Measurements from ENCODE around the gene NMNAT2. TPM values are rescaled to one million over a fixed set of nuclear protein-coding genes. Genes with fewer than 3 reads are reported as not detected.

The NMNAT2 gene
- total and polyA plus RNA-seq, 4 experiments from 2014 or later = not detected

GRCh38 chr1:183279835-183280234 is 138.3 kb downstream of the NMNAT2 start:
- no peak overlapping the region for H3K4me3 ChIP-seq (ENCODE audit: low read length in 2 of 2)
- H3K27ac ChIP-seq (ENCODE audit: low read depth, low read length) = no peak overlapping the region
- no peaks in the 10 kb centered on the region for H3K4me1 ChIP-seq (ENCODE audit: insufficient read depth, low read length)
- POLR2A ChIA-PET (ENCODE audit: partially characterized antibody) = no interaction called here
- no peaks in the 10 kb centered on the region for H3K9me3 Mint-ChIP-seq
- H3K4me3 Mint-ChIP-seq = no peak overlapping the region
- CTCF ChIA-PET (ENCODE audit: partially characterized antibody) = interaction anchor here (1.8 kb wide), 1 partner anchor 405 kb away, joined by 6 read pairs; no protein-coding TSS in a partner anchor
- no peaks in the 10 kb centered on the region for H3K4me1 Mint-ChIP-seq
- DNase-seq = no peak
- no peaks in the 10 kb centered on the region for H3K36me3 ChIP-seq (ENCODE audit: insufficient read depth, low read length)
- no peak overlapping the region for H3K27ac Mint-ChIP-seq
- H3K36me3 Mint-ChIP-seq = no peaks in the 10 kb centered on the region
- no peaks in the 10 kb centered on the region for H3K9me3 ChIP-seq (ENCODE audit: control insufficient read depth in 1 of 2, low read length in 2 of 2)
- intact Hi-C loops (cut with micrococcal nuclease) = no loop called here
- H3K27me3 ChIP-seq (ENCODE audit: insufficient read depth, low read length) = peaks cover 4% of the 10 kb centered on the region
- H3K27me3 Mint-ChIP-seq = peaks cover 2 to 11% of the 10 kb centered on the region in 2 donors

GRCh38 chr1:183278739-183279591 is 139.2 kb downstream of the NMNAT2 start:
- H3K27me3 ChIP-seq (ENCODE audit: insufficient read depth, low read length) = peaks cover 4% of the 10 kb centered on the region
- H3K4me3 ChIP-seq (ENCODE audit: low read length in 2 of 2) = no peak overlapping the region
- Mint-ChIP-seq H3K27me3 (peaks cover 2 to 8% of the 10 kb centered on the region in 2 donors), H3K9me3 (no peaks in the 10 kb centered on the region), H3K4me1 (no peaks in the 10 kb centered on the region), H3K27ac (peak overlapping the region in 2 of 7 donors; percentile 23 to 50), H3K4me3 (no peak overlapping the region), H3K36me3 (no peaks in the 10 kb centered on the region)
- POLR2A ChIA-PET (ENCODE audit: partially characterized antibody) = no interaction called here
- H3K9me3 ChIP-seq (ENCODE audit: control insufficient read depth in 1 of 2, low read length in 2 of 2) = no peaks in the 10 kb centered on the region
- H3K27ac ChIP-seq (ENCODE audit: low read depth, low read length) = no peak overlapping the region
- no peaks in the 10 kb centered on the region for H3K36me3 ChIP-seq (ENCODE audit: insufficient read depth, low read length)
- no peak for DNase-seq
- intact Hi-C loops (cut with micrococcal nuclease) = no loop called here
- CTCF ChIA-PET (ENCODE audit: partially characterized antibody) = interaction anchor here (1.3 to 1.8 kb wide), 2 partner anchors 12 to 406 kb away, joined by 3 to 6 read pairs; no protein-coding TSS in a partner anchor
- no peaks in the 10 kb centered on the region for H3K4me1 ChIP-seq (ENCODE audit: insufficient read depth, low read length)

- CTCF ChIA-PET (ENCODE audit: partially characterized antibody) = interaction anchor here (0.9 to 1.3 kb wide), 2 partner anchors 13 to 407 kb away, joined by 3 to 5 read pairs; no protein-coding TSS in a partner anchor
- no peaks in the 10 kb centered on the region for H3K9me3 Mint-ChIP-seq
- Histone ChIP-seq H3K9me3 (ENCODE audit: control insufficient read depth in 1 of 2, low read length in 2 of 2) (no peaks in the 10 kb centered on the region), H3K27me3 (ENCODE audit: insufficient read depth, low read length) (peaks cover 4% of the 10 kb centered on the region), H3K27ac (ENCODE audit: low read depth, low read length) (no peak overlapping the region), H3K4me1 (ENCODE audit: insufficient read depth, low read length) (no peaks in the 10 kb centered on the region), H3K4me3 (ENCODE audit: low read length in 2 of 2) (no peak overlapping the region), H3K36me3 (ENCODE audit: insufficient read depth, low read length) (no peaks in the 10 kb centered on the region)
- H3K4me1 Mint-ChIP-seq = no peaks in the 10 kb centered on the region
- H3K27ac Mint-ChIP-seq = no peak overlapping the region
- H3K27me3 Mint-ChIP-seq = peaks cover 2 to 4% of the 10 kb centered on the region in 2 donors
- H3K36me3 Mint-ChIP-seq = no peaks in the 10 kb centered on the region
- intact Hi-C loops (cut with micrococcal nuclease) = no loop called here
- no peak overlapping the region for H3K4me3 Mint-ChIP-seq
- POLR2A ChIA-PET (ENCODE audit: partially characterized antibody) = no interaction called here
- DNase-seq = no peak
These were observed 140.1 kb downstream of the NMNAT2 start for GRCh38 chr1:183277821-183278738.

GRCh38 chr1:183276386-183277080 is 141.6 kb downstream of the NMNAT2 start:
- no peaks in the 10 kb centered on the region for H3K36me3 ChIP-seq (ENCODE audit: insufficient read depth, low read length)
- no peaks in the 10 kb centered on the region for H3K4me1 Mint-ChIP-seq
- no peak overlapping the region for H3K4me3 Mint-ChIP-seq
- H3K27me3 ChIP-seq (ENCODE audit: insufficient read depth, low read length) = peaks cover 3% of the 10 kb centered on the region
- ChIA-PET POLR2A (ENCODE audit: partially characterized antibody) (no interaction called here), CTCF (ENCODE audit: partially characterized antibody) (interaction anchor here (1.0 to 1.2 kb wide), 3 partner anchors 9 to 346 kb away, joined by 3 to 4 read pairs (median 3); no protein-coding TSS in a partner anchor)
- intact Hi-C loops (cut with micrococcal nuclease) = no loop called here
- H3K9me3 ChIP-seq (ENCODE audit: control insufficient read depth in 1 of 2, low read length in 2 of 2) = no peaks in the 10 kb centered on the region
- no peaks in the 10 kb centered on the region for H3K36me3 Mint-ChIP-seq
- H3K4me3 ChIP-seq (ENCODE audit: low read length in 2 of 2) = no peak overlapping the region
- H3K27ac Mint-ChIP-seq = no peak overlapping the region
- H3K27me3 Mint-ChIP-seq = peaks cover 2 to 6% of the 10 kb centered on the region in 2 donors
- H3K4me1 ChIP-seq (ENCODE audit: insufficient read depth, low read length) = no peaks in the 10 kb centered on the region
- H3K27ac ChIP-seq (ENCODE audit: low read depth, low read length) = no peak overlapping the region
- H3K9me3 Mint-ChIP-seq = no peaks in the 10 kb centered on the region
- no peak for DNase-seq

- H3K4me3 ChIP-seq (ENCODE audit: low read length in 2 of 2) = no peak overlapping the region
- no peaks in the 10 kb centered on the region for H3K36me3 ChIP-seq (ENCODE audit: insufficient read depth, low read length)
- peaks cover 3% of the 10 kb centered on the region for H3K27me3 ChIP-seq (ENCODE audit: insufficient read depth, low read length)
- H3K4me1 ChIP-seq (ENCODE audit: insufficient read depth, low read length) = no peaks in the 10 kb centered on the region
- H3K9me3 ChIP-seq (ENCODE audit: control insufficient read depth in 1 of 2, low read length in 2 of 2) = no peaks in the 10 kb centered on the region
- H3K36me3 Mint-ChIP-seq = no peaks in the 10 kb centered on the region
- CTCF ChIA-PET (ENCODE audit: partially characterized antibody) = interaction anchor here (1.0 kb wide), 1 partner anchor 10 kb away, joined by 3 read pairs; no protein-coding TSS in a partner anchor
- intact Hi-C loops (cut with micrococcal nuclease) = no loop called here
- no peak for DNase-seq
- H3K27ac ChIP-seq (ENCODE audit: low read depth, low read length) = no peak overlapping the region
- peaks cover 0 to 4% of the 10 kb centered on the region in 2 donors for H3K27me3 Mint-ChIP-seq
- POLR2A ChIA-PET (ENCODE audit: partially characterized antibody) = no interaction called here
- no peaks in the 10 kb centered on the region for H3K9me3 Mint-ChIP-seq
- no peak overlapping the region for H3K27ac Mint-ChIP-seq
- H3K4me3 Mint-ChIP-seq = no peak overlapping the region
- no peaks in the 10 kb centered on the region for H3K4me1 Mint-ChIP-seq
These were observed 142.9 kb downstream of the NMNAT2 start for GRCh38 chr1:183275322-183275721.

- no peak overlapping the region for H3K4me3 Mint-ChIP-seq
- H3K27ac ChIP-seq (ENCODE audit: low read depth, low read length) = no peak overlapping the region
- intact Hi-C loops (cut with micrococcal nuclease) = no loop called here
- H3K4me1 ChIP-seq (ENCODE audit: insufficient read depth, low read length) = no peaks in the 10 kb centered on the region
- no peak overlapping the region for H3K4me3 ChIP-seq (ENCODE audit: low read length in 2 of 2)
- DNase-seq = no peak
- peaks cover 0 to 4% of the 10 kb centered on the region in 2 donors for H3K27me3 Mint-ChIP-seq
- no peaks in the 10 kb centered on the region for H3K36me3 Mint-ChIP-seq
- ChIA-PET POLR2A (ENCODE audit: partially characterized antibody) (no interaction called here), CTCF (ENCODE audit: partially characterized antibody) (interaction anchor here (1.0 kb wide), 1 partner anchor 10 kb away, joined by 3 read pairs; no protein-coding TSS in a partner anchor)
- H3K4me1 Mint-ChIP-seq = no peaks in the 10 kb centered on the region
- H3K27me3 ChIP-seq (ENCODE audit: insufficient read depth, low read length) = peaks cover 3% of the 10 kb centered on the region
- no peaks in the 10 kb centered on the region for H3K9me3 ChIP-seq (ENCODE audit: control insufficient read depth in 1 of 2, low read length in 2 of 2)
- no peak overlapping the region for H3K27ac Mint-ChIP-seq
- H3K36me3 ChIP-seq (ENCODE audit: insufficient read depth, low read length) = no peaks in the 10 kb centered on the region
- no peaks in the 10 kb centered on the region for H3K9me3 Mint-ChIP-seq
These were observed 143.3 kb downstream of the NMNAT2 start for GRCh38 chr1:183274836-183275235.

All from CD4-positive, alpha-beta memory T cell (primary cell).